Esophagus squamous epithelium (tissue), 4 donors: Measurements from ENCODE around the gene ST3GAL5.

Source experiments
- CTCF ChIP-seq, 6 experiments: fragments of 450-650 bp in 4 of 6; fragments of 200-600 bp in 2 of 6; sonication (generic) in 2 of 6; IDR thresholded peaks; one replicate each; pipeline ENCODE4 v1.5.1; 2016 to 2019; ENCODE audit warnings: antibody characterized with exemption in 6 of 6, mild to moderate bottlenecking in 4 of 6, moderate library complexity in 4 of 6
- POLR2A ChIP-seq, 4 donors: fragments of 450-650 bp; IDR thresholded peaks; one replicate each; pipeline ENCODE4 v1.6.1; 2017; ENCODE audit warnings: antibody characterized with exemption in 4 of 4, mild to moderate bottlenecking in 4 of 4, moderate library complexity in 3 of 4

GRCh38 chr2:85790499-85791188, 98.1 kb downstream of the ST3GAL5 start:
- TF ChIP-seq CTCF (IDR thresholded peaks at IDR 0.05) (no peak), POLR2A (IDR thresholded peaks at IDR 0.05) (no peak)
